Measurements from ENCODE around the gene SLC6A12. TPM values are rescaled to one million over a fixed set of nuclear protein-coding genes. Genes with fewer than 3 reads are reported as not detected.

The SLC6A12 gene
- total RNA-seq, 2 donors from 2014 or later: 0.16 to 2.5 TPM

DNA sequence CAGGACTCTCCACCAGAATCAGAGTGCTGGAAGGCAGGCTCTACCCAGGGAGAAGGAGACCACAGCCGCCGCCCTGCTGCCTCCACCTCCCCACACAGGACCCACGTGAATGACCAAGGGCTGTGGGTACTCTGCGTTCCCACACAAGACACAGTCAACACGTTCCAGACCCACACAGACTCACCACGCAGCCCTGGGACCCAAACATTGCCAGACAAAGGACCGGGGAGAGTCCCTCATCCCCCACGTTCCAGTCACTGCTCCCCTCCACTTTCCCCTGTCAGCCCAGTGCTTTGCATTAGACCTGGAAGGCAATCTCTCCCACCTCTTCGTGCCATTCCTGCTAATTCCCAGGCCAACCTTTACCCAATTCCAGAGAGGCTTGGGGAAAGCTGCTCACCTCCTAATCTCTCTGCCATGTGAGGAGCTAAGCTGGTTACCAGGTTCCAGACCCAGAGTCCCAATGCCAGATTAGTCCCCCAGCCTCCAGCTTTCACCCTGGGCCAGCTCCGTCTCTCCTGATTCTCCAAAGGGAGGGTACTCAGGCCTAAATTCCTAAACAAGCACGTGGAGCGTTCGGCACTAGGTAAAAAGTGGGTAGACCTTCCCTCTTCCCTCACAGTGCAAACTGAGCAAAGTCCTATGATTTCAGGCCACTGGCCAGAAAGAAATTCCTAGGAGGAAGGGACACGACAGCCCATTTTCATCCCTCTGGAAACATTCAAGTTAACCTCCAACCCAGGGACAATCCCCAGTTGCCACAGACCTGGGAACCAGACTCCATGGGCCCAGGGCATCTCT is 43.8 kb upstream of the SLC6A12 start:
- TF ChIP-seq, protein P1, sequence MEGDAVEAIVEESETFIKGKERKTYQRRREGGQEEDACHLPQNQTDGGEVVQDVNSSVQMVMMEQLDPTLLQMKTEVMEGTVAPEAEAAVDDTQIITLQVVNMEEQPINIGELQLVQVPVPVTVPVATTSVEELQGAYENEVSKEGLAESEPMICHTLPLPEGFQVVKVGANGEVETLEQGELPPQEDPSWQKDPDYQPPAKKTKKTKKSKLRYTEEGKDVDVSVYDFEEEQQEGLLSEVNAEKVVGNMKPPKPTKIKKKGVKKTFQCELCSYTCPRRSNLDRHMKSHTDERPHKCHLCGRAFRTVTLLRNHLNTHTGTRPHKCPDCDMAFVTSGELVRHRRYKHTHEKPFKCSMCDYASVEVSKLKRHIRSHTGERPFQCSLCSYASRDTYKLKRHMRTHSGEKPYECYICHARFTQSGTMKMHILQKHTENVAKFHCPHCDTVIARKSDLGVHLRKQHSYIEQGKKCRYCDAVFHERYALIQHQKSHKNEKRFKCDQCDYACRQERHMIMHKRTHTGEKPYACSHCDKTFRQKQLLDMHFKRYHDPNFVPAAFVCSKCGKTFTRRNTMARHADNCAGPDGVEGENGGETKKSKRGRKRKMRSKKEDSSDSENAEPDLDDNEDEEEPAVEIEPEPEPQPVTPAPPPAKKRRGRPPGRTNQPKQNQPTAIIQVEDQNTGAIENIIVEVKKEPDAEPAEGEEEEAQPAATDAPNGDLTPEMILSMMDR (IDR thresholded peaks at IDR 0.05): no peak
- DNase-seq: no peak
- intact Hi-C loops (cut with DNase I): no loop called here
- H3K4me3 ChIP-seq: no peak overlapping the region
- H3K4me1 ChIP-seq: no peaks in the 10 kb centered on the region
- no peak overlapping the region for H3K27ac ChIP-seq
- H3K36me3 ChIP-seq: no peaks in the 10 kb centered on the region
- no peak overlapping the region for H3K9ac ChIP-seq (ENCODE audit: low read depth in 2 of 2, low read length in 2 of 2)
- H3K9me3 ChIP-seq: no peaks in the 10 kb centered on the region
- H3K27me3 ChIP-seq: no peaks in the 10 kb centered on the region

DNA sequence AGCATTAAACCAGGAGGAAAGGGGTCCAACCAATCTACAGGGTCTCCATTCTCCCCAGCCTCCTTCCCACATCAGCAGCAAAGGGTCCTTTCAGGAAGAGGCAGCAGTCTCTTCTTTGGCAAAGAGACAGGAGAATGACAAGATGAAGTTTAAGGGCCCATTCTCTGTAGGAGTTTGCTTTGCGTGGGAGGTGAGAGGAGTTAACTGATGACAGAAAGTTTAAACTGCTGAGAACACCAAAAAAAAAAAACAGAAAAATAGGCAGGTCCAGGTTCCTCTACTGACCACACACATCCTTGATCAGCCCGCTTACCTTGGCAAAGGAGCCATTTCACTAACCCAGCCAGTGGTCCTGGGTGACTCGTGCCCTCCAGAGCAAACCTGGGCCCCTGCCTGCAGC is 43.0 kb upstream of the SLC6A12 start:
- Histone ChIP-seq H3K36me3 (no peaks in the 10 kb centered on the region), H3K4me3 (no peak overlapping the region), H3K9ac (ENCODE audit: low read depth in 2 of 2, low read length in 2 of 2) (no peak overlapping the region), H3K27ac (no peak overlapping the region), H3K27me3 (no peaks in the 10 kb centered on the region), H3K4me1 (no peaks in the 10 kb centered on the region), H3K9me3 (no peaks in the 10 kb centered on the region)
- no peak for DNase-seq
- TF ChIP-seq, protein P1 (IDR thresholded peaks at IDR 0.05): no peak
- intact Hi-C loops (cut with DNase I): no loop called here

DNA sequence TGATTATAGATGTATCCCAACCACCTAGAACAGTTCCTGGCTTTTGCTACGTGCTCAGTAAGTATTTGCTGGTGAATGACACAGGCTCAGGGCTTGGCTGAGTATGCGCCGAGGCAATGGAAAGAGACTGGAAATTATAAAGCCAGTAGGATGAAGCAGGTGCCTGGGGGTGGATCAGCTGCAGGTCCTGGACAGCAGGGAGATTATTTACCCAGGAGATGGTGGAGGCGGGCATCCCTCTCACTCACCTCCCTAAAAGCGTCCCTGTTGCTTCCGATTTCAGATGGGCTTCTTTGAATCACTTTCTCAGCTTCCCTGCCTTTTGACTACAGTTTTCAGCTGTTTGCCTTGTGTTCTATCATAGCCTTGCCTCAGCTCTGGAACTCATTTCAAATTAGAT is 42.3 kb upstream of the SLC6A12 start:
- intact Hi-C loops (cut with DNase I): no loop called here
- DNase-seq: no peak
- Histone ChIP-seq H3K9me3 (no peaks in the 10 kb centered on the region), H3K27ac (no peak overlapping the region), H3K4me1 (no peaks in the 10 kb centered on the region), H3K36me3 (no peaks in the 10 kb centered on the region), H3K4me3 (no peak overlapping the region), H3K27me3 (no peaks in the 10 kb centered on the region), H3K9ac (ENCODE audit: low read depth in 2 of 2, low read length in 2 of 2) (no peak overlapping the region)
- TF ChIP-seq, protein P1 (IDR thresholded peaks at IDR 0.05): no peak

DNA sequence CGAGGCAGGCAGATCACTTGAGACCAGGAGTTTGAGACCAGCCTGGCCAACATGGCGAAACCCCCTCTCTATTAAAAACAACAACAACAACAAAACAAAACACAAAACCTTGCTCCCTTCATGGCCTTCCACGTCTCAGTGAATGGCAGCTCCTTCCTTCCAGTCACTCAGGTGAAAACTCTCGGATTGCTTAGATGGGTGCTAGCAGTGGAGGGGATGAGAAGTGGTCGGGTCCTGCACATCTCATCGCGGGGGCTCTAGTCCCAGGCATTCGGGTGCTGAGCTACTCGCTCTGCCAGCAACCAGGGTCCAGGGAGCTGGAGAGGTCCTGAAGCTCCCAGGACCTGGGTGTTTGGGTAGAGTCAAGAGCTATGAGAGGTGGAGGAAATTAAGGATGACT is 41.0 kb upstream of the SLC6A12 start:
- H3K4me3 ChIP-seq: no peak overlapping the region
- no peaks in the 10 kb centered on the region for H3K27me3 ChIP-seq
- no peak for DNase-seq
- H3K4me1 ChIP-seq: no peaks in the 10 kb centered on the region
- no peaks in the 10 kb centered on the region for H3K9me3 ChIP-seq
- H3K27ac ChIP-seq: no peak overlapping the region
- TF ChIP-seq, protein P1 (IDR thresholded peaks at IDR 0.05): no peak
- H3K36me3 ChIP-seq: no peaks in the 10 kb centered on the region
- intact Hi-C loops (cut with DNase I): no loop called here
- H3K9ac ChIP-seq (ENCODE audit: low read depth in 2 of 2, low read length in 2 of 2): no peak overlapping the region

DNA sequence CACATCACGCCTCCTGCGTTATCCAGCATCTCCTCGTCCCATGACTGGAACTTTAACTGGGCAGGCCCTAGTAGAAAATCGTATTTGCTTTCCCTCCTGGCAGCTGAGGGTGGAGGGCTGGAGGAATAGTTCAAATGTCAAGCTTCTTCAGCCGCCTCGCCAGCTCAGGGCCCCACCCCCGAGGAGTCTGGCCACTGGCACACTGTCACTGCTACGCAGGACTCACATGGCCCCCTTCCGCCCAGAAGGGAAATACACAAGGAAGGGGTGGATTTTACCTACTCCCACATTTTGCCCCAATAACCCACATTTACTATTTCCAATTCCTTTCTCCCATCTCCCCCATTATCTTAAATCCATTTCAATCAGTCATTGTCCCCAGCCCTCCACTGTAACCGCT is 40.1 kb upstream of the SLC6A12 start:
- TF ChIP-seq, protein P1 (IDR thresholded peaks at IDR 0.05): no peak
- no peak overlapping the region for H3K4me3 ChIP-seq
- DNase-seq: no peak

More for the DNA sequence above, 40.1 kb upstream of the SLC6A12 start:
- Histone ChIP-seq H3K4me1 (no peaks in the 10 kb centered on the region), H3K9ac (ENCODE audit: low read depth in 2 of 2, low read length in 2 of 2) (no peak overlapping the region), H3K27me3 (no peaks in the 10 kb centered on the region), H3K27ac (no peak overlapping the region), H3K9me3 (no peaks in the 10 kb centered on the region), H3K36me3 (no peaks in the 10 kb centered on the region)
- intact Hi-C loops (cut with DNase I): no loop called here
